Spleen (tissue), 11 donors: Measurements from ENCODE around the gene FILIP1. TPM values are rescaled to one million over a fixed set of nuclear protein-coding genes. Genes with fewer than 3 reads are reported as not detected.

Source experiments
- DNase-seq: peaks from one replicate; pipeline ENCODE4 v3.0.0-alpha.2; 2020
- H3K27ac ChIP-seq, 8 donors: fragments of 200-600 bp; sonication (generic) in 7 of 8; 1 replicate in 4 of 8; 2 replicates in 4 of 8; pipeline versions ENCODE4 v1.5.0 to v1.8.0; 2016 to 2021; ENCODE audit warnings: inconsistent platforms in 4 of 8, mild to moderate bottlenecking in 4 of 8, moderate library complexity in 1 of 8
- H3K27me3 ChIP-seq, 7 donors: fragments of 200-600 bp; sonication (generic) in 6 of 7; replicated peaks in 1 of 7; 1 replicate in 4 of 7; 2 replicates in 3 of 7; pipeline versions ENCODE4 v1.5.0 to v1.8.0; 2016 to 2021; ENCODE audit warnings: inconsistent platforms in 3 of 7, mild to moderate bottlenecking in 1 of 7
- H3K36me3 ChIP-seq, 6 donors: fragments of 200-600 bp; sonication (generic) in 5 of 6; 1 replicate in 4 of 6; 2 replicates in 2 of 6; pipeline versions ENCODE4 v1.5.0 to v1.8.0; 2016 to 2021; ENCODE audit warnings: inconsistent platforms in 2 of 6
- H3K4me1 ChIP-seq, 6 donors: fragments of 200-600 bp; sonication (generic) in 5 of 6; 1 replicate in 3 of 6; 2 replicates in 3 of 6; pipeline versions ENCODE4 v1.5.0 to v1.8.0; 2016 to 2021; ENCODE audit warnings: inconsistent platforms in 3 of 6
- H3K4me3 ChIP-seq, 8 donors: fragments of 200-600 bp; sonication (generic) in 7 of 8; 1 replicate in 4 of 8; 2 replicates in 4 of 8; pipeline versions ENCODE4 v1.5.0 to v1.8.0; 2016 to 2021; ENCODE audit warnings: inconsistent platforms in 4 of 8, mild to moderate bottlenecking in 4 of 8, moderate library complexity in 2 of 8
- H3K9me3 ChIP-seq, 8 donors: fragments of 200-600 bp; sonication (generic) in 7 of 8; 1 replicate in 4 of 8; 2 replicates in 4 of 8; pipeline versions ENCODE4 v1.5.0 to v1.8.0; 2016 to 2021; ENCODE audit warnings: inconsistent platforms in 4 of 8
- POLR2A ChIP-seq, 3 donors: fragments of 450-650 bp; IDR thresholded peaks; one replicate each; pipeline ENCODE4 v1.5.1; 2017; ENCODE audit warnings: antibody characterized with exemption in 3 of 3, mild to moderate bottlenecking in 1 of 3
- POLR2AphosphoS5 ChIP-seq, 3 donors: sonication (generic); formaldehyde crosslinking; IDR thresholded peaks; one replicate each; pipeline ENCODE4 v1.5.1; 2017; ENCODE audit warnings: antibody characterized with exemption in 3 of 3
- WGBS, 5 donors: extraction: QIAGEN DNeasy Blood & Tissue Kit in 3 of 5; methylation state at CpG; one replicate each; pipeline versions ENCODE4 v1.1.5 to v1.1.7; 2013 to 2018; 5-methylcytosine and 5-hydroxymethylcytosine counted together
- intact Hi-C: fragments of 100-400 bp; cut with DNase I; formaldehyde crosslinking; loops from one replicate; pipeline ENCODE4 v1.15.0; 2023; ENCODE audit warnings: low total_unique reads
- polyA plus RNA-seq, 3 donors: library from polyadenylated mRNA; stranded (reverse); fragments of 200-250 nt; gene quantifications; one replicate each; pipeline ENCODE4 v1.2.1, GENCODE V29; 2013
- total RNA-seq, 7 donors: library from RNA; depleted of rRNA in 3 of 7; stranded (reverse); fragments of >200 nt in 3 of 7; fragmentation: NEBNext Ultra II Directional in 4 of 7; extraction: Animal tissue kit (Norgen Biotek cat#: 25700) in 4 of 7; gene quantifications; one replicate each; pipeline versions ENCODE4 v1.1.0 to v1.2.1, GENCODE V29; 2016 to 2021
- TF ChIP-seq, protein P1 (sequence below), 11 experiments: fragments of 200-600 bp in 7 of 11; fragments of 450-650 bp in 4 of 11; sonication (generic) in 4 of 11; IDR thresholded peaks in 8 of 11; conservative IDR thresholded peaks in 3 of 11; 1 replicate in 7 of 11; 2 replicates in 4 of 11; pipeline versions ENCODE4 v1.4.0 to v1.8.0; 2016 to 2021; ENCODE audit warnings: antibody characterized with exemption in 11 of 11, inconsistent platforms in 4 of 11, mild to moderate bottlenecking in 1 of 11
- donor health status: healthy with polysubstance abuse.
- donor health status: DM: no; HTN: no; CAD: no; lungs with moderate emphysema.
- donor health status: DM: no; HTN: no; CAD: no.
- donor health status: Bipolar disorder and iron deficiency.
- donor health status: healthy.
- donor health status: DM: no; HTN: no; CAD: no.
- donor health status: DM: yes; HTN: yes; CAD: no.

FILIP1 gene
- total and polyA plus RNA-seq, 10 donors, result 0.11 to 0.59 (median 0.38) TPM

DNA sequence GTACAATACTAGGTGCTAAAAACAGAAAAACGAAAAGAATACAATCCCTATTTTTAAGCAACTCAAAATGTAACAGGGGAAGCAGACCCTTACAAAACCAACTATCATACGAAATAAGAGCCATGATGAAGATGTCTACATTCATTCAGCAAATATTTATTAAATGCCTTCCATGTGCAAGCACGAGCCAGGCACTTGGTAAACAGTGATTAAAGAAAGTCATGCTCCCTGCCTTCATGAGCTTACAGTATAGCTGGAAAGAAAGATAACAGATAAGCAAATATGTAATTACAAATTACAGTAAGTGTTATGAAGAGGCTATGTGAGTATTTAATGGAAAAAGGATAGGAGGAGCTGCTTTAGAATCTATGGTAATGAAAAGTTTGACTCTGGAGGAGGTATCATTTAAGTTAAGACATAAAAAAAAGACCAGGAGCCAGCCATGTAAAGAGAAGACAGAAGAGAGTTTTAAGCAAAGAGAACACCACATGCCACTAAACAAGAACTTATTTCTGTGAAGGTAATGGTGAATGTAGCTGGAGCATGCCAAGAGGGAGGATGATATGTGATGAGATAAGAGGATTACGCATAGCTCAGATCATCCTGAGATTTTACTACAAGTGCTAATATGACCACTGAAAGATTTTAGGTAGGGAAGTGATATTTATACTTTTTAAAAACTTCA is 230.7 kb downstream of the FILIP1 start:
- Histone ChIP-seq H3K27ac (no peak overlapping the region), H3K9me3 (no peaks in the 10 kb centered on the region), H3K27me3 (no peaks in the 10 kb centered on the region), H3K4me1 (peaks cover 2 to 28% (median 15%) of the 10 kb centered on the region in 6 donors), H3K36me3 (peaks cover 4 to 79% (median 47%) of the 10 kb centered on the region in 6 donors), H3K4me3 (no peak overlapping the region)
- no peak for TF ChIP-seq POLR2AphosphoS5 (IDR thresholded peaks at IDR 0.05)
- TF ChIP-seq, protein P1, sequence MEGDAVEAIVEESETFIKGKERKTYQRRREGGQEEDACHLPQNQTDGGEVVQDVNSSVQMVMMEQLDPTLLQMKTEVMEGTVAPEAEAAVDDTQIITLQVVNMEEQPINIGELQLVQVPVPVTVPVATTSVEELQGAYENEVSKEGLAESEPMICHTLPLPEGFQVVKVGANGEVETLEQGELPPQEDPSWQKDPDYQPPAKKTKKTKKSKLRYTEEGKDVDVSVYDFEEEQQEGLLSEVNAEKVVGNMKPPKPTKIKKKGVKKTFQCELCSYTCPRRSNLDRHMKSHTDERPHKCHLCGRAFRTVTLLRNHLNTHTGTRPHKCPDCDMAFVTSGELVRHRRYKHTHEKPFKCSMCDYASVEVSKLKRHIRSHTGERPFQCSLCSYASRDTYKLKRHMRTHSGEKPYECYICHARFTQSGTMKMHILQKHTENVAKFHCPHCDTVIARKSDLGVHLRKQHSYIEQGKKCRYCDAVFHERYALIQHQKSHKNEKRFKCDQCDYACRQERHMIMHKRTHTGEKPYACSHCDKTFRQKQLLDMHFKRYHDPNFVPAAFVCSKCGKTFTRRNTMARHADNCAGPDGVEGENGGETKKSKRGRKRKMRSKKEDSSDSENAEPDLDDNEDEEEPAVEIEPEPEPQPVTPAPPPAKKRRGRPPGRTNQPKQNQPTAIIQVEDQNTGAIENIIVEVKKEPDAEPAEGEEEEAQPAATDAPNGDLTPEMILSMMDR (IDR thresholded peaks at IDR 0.05 in 8 of 11, conservative IDR thresholded peaks at IDR 0.05 in 3 of 11), result no peak
- no peak for TF ChIP-seq POLR2A (IDR thresholded peaks at IDR 0.05)
- WGBS, 5 donors, result 89 to 97% (median 91%) methylated on average over 4 of the region's 4 CpGs
- no peak for DNase-seq
- intact Hi-C loops, result no loop called here

DNA sequence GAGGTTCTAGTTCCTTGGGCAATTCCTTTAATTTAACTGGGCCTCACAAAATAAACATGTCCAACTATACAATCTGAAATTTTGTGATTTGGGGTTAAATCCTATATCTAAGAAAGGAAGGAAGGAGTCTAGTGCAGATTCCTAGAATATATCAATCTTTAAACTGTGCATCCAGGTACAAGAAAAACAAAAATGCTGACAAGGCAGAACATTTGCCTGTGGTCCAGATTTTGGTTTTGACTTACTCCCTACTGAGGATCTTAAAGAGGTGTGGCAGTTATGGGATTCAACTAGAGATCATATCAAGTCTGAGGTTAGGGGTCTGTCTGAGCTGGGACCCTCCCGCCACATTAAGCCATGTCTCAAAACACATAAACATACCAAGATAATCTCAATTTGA is 232.3 kb downstream of the FILIP1 start:
- H3K4me3 ChIP-seq, result no peak overlapping the region
- intact Hi-C loops, result no loop called here
- H3K27ac ChIP-seq, result no peak overlapping the region
- DNase-seq, result no peak
- peaks cover 0 to 12% (median under 1%) of the 10 kb centered on the region in 6 donors for H3K4me1 ChIP-seq
- 90 to 100% (median 97%) methylated on average over 1 of the region's 1 CpG for WGBS, 5 donors
- TF ChIP-seq POLR2AphosphoS5 (IDR thresholded peaks at IDR 0.05) (no peak), POLR2A (IDR thresholded peaks at IDR 0.05) (no peak)
- TF ChIP-seq, protein P1 (IDR thresholded peaks at IDR 0.05 in 8 of 11, conservative IDR thresholded peaks at IDR 0.05 in 3 of 11), result no peak
- H3K36me3 ChIP-seq, result peaks cover 4 to 94% (median 54%) of the 10 kb centered on the region in 6 donors
- H3K9me3 ChIP-seq, result no peaks in the 10 kb centered on the region
- H3K27me3 ChIP-seq, result no peaks in the 10 kb centered on the region

DNA sequence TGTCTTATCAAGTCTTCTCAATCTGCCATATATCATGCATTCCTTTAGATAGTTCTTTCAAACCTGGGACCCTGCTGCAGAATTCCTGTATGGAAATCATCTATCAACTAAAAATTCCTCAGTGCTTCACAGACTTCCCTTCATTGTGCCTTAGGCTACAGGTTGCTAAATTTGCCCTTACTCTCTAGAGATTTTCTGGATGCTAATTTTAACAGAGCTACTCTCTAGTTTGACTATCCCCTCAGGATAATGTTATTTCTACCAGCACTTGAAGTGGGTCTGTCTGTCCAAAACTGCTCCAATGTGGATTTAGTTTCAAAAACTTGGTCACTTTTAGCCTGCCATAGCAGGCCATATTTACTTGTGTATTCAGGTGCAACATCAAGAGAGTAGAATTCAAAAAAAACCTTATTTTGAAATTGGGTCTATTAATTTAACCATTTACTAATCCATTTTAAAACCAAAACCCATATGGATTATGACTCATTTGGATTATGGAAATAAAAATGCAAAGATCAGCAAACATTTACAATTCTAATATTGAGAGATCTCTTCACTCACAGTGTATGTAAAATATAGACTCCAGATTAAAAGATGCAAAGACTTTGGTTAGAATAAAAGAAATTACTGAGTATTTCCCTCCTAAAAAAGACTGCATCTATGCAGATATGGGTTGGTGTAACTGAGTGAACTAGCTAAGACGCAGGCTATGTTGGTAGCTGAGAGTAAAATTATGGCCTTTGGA is 236.1 kb downstream of the FILIP1 start:
- Histone ChIP-seq H3K27me3 (no peaks in the 10 kb centered on the region), H3K36me3 (peaks cover 4 to 98% (median 54%) of the 10 kb centered on the region in 6 donors), H3K9me3 (no peaks in the 10 kb centered on the region), H3K4me3 (no peak overlapping the region), H3K27ac (no peak overlapping the region), H3K4me1 (no peaks in the 10 kb centered on the region)
- intact Hi-C loops, result no loop called here
- TF ChIP-seq POLR2A (IDR thresholded peaks at IDR 0.05) (no peak), POLR2AphosphoS5 (IDR thresholded peaks at IDR 0.05) (no peak)
- TF ChIP-seq, protein P1 (IDR thresholded peaks at IDR 0.05 in 8 of 11, conservative IDR thresholded peaks at IDR 0.05 in 3 of 11), result no peak
- DNase-seq, result no peak
- 90 to 100% (median 96%) methylated on average over 1 of the region's 1 CpG for WGBS, 5 donors

GRCh38 chr6:75250552-75250951 is 243.0 kb downstream of the FILIP1 start:
- Histone ChIP-seq H3K36me3 (peaks cover 0 to 35% (median 12%) of the 10 kb centered on the region in 6 donors), H3K27ac (no peak overlapping the region), H3K9me3 (no peaks in the 10 kb centered on the region), H3K4me1 (no peaks in the 10 kb centered on the region), H3K4me3 (no peak overlapping the region), H3K27me3 (no peaks in the 10 kb centered on the region)
- 82 to 91% (median 84%) methylated on average over 2 of the region's 2 CpGs for WGBS, 5 donors
- intact Hi-C loops, result no loop called here
- TF ChIP-seq POLR2AphosphoS5 (IDR thresholded peaks at IDR 0.05) (no peak), POLR2A (IDR thresholded peaks at IDR 0.05) (no peak)
- TF ChIP-seq, protein P1 (IDR thresholded peaks at IDR 0.05 in 8 of 11, conservative IDR thresholded peaks at IDR 0.05 in 3 of 11), result no peak
- DNase-seq, result no peak
